Stimulated activated CD8-positive, alpha-beta memory T cell treated with anti-CD3 and anti-CD28 coated beads, Interleukin-4, amount 100 ng/mL, for 1 hour (primary cell): ENCODE results near the gene GPC3.

Source experiments
- DNase-seq, 2 donors: peaks; one replicate each; pipeline ENCODE4 v3.0.0-alpha.2; 2020; ENCODE audit warnings: low read depth in 2 of 2, low spot score in 1 of 2

The GPC3 gene

DNA sequence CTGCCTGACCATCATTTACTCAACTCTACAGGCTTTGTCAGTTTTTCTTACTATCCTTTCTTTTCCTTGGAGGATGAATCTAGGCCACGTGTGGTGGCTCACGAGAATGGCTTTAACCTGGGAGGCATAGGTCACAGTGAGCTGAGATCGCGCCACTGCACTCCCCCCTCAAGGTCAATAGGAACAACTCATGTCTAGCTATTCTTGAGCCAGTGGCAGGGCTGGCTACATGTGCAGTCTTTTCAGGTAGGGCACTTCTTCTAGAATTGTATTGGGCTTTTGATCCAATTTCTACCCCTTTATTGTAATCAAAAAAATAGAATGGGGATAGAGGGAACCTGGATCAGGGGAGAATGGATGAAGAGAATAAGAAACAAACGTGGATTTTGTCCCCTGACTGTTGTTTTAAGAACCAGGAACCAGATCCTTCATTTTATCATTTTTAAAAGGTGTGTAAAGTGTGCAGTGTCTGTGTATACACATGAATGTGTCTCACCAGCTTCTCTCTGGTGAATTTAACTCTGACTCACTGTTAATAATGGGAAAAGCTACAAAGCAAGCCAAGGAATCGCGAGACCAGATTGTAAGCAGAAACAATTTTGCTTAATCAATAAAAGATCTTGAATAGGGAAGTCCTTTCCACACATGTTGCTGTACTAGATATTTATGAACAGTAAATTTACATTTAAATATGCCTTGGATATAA, 286.2 kb downstream of the GPC3 start:
- no peak for DNase-seq

DNA sequence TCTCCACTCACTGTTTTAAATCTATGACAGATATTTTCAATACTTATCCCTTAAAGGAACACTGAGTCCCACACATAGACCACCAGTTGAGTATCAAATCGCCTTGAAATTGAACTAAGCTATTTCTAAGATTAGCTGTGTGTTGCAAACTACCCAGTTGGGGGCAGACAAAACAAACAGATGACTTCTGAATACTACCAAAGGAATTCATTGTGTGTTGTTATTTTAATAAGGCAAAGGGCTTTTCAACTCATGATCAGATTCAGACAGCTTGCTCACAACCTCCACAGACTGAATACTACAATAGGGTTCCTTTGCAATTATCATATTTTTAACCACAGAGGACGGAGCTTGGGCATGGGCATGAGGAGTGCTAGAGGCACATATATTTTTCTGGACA, 287.1 kb downstream of the GPC3 start:
- DNase-seq: no peak

DNA sequence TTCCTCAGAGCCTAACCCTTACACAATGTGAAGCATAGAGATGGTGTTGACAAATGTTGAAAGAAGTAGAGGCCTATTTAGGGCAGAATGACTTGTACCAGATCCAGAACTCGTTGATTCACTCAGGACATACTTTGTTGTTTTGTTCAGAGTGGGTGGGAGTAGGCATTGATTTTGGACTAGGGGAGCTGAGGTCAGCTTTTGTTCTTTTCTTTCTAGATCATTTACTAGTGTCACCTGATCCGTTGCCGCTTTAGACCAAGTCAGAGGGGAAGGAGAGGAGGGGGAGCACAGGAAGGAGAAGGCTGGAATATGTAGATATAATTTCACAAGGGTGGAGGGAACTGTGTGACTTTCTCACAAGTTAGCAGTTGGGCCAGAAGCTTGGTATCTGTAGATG, 287.7 kb downstream of the GPC3 start:
- DNase-seq: no peak

DNA sequence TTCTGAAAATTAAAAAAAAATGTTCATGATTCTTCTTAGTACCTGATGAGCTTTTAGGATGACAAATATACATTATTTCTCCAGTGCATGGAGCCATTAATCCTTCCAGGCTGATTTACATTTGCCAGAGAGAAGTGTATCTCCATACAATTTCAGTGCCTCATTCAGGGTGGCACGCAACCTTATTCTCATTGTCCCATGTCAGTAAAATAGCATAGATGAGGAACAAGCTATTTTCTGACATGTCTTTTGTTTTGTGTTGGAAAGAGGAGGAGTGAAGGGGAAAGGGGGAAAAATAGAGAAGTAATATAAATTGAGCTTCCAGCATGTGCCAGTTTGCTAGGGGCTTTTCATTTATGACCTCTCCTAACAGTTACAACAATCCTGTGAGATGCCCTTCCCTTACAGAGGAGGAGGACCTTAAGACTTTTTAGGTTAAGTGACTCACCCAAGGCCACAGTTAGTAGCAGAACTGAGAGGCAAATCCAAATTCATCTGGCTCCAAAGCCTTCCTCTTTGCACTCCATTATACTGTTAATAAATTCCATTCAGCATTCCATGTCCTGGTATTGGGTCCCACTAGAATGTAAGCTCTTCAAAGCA, 295.3 kb downstream of the GPC3 start:
- no peak for DNase-seq

DNA sequence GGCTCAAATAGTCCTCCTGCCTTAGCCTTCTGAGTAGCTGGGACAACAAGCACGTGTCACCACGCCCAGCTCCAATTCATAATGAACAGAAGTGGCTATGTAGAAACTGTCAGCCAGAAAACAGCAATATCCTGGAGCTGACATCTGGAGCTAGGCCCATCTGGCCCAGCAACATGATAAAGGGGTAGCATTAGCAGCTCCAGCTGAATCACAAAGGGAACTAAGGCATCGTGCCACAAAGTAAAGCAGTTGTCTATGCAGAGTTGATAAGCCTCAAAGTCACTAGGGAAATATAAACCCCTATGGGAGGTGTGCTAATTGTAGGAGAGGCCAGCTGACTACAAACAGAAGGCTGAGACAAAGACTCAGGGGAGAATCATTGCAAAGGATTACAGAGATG, 299.6 kb downstream of the GPC3 start:
- no peak for DNase-seq

DNA sequence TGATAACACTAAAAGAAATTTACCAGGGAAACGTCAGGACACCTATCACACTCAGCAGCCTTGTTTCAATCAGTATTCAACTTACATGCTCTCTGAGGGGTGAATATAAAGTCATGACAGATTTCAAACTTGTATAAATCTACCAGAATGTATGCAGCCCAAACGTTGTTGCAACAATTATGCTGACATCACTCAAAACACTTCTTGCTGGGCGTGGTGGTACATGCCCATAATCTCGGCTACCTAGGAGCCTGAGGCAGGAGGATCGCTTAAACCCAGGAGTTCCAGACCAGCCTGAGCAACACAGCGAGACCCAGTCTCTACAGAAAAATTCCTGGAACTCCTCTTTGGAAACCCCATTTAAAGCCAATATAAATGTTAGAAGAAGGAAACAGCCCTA, 303.5 kb downstream of the GPC3 start:
- DNase-seq: no peak

DNA sequence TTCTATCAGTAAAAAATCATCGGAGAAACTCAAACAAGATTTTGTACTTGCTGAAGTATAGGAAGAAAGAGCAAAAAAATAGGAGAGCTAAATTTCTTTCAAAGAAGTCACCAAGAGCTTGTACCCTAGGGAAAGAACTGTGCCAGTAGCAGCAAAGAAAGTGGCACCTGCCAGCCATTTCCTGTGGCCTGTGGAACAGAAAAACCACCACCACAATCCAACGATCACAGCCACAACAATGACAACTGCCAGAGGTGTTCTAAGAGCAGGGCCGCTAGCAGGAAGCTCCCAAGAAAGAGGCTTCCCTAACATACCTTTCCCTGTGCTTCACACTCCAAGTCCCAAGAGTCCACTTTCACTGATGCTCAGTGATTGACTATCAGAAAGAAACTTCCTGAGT, 304.0 kb downstream of the GPC3 start:
- no peak for DNase-seq

DNA sequence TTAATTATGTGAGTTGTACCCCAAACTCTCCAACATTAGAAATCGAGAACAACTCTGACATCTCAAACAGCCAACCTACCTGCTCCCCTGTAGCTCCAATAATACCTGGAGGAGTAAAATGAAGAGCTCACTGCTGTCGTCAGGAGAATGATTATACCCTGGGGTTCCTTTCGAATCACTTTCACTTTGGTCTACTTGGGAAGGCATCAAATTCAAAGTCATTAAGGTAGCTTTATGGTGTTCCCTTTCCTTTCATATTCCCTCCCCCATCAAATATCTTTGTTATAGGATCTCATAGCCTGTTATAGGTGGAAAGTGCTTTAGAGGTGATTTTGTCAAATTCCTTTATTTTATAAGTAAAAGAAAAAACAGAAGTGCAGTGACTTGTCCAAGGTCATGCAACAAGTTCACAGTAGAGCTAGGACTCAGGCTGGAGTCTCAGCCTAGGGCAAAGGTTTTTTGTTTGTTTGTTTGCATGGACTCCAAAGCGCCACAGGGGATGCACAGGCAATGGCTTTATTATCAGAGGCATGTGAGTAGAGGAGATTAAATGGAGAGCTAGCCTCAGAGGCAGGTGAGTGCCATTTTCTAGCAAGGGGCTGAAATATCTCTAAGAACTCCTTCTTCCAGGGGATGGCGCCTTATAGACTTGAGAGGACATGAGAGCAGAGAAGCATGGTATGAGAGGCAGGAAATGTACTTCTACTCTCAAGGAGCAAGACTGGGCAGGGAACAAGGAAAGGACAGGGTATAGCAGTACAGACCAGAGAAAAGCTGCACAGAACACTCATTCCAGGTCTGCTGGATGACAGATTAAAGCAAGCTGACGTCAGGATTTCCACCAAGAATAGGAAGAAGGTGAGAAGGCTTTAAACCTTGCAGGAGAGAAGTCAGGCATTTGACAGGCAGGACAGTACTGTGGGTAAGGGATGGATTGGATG, 308.0 kb downstream of the GPC3 start:
- no peak for DNase-seq

DNA sequence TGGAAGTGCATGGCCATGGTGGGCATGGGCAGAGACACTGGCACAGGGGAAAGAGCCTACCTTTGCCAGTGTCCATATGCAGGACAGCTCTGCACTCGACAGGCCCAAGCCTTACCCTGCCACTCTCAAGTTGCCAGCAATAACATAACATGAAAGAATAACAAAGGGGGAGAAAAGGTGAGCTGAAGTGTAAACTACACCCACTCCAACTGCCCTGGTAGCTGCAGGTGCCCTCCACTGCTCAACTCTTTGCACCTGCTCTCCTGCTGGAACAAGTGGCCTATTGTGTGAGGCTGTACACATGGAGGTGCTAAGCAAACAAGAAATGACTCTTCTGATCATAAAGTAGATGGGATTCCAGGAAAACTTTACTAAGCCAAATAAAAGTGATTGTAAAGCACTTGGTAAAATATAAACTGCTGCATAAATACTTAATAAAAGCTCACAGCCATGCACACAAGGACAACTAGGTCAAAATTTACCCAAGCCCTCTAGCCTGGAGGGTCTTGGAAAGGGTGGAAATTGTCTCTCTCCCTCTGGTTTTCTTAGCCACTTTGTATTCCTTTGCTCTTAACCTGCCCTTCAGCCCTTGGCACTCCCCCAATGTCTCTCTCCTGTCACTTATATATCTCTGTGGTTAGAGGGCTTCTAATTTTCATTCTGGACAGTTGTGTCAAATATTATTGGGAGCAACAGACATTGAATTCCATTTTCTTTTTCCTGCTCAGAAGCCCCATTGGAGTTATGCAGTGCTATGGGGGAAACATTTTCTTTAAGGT, 308.9 kb downstream of the GPC3 start:
- no peak for DNase-seq

DNA sequence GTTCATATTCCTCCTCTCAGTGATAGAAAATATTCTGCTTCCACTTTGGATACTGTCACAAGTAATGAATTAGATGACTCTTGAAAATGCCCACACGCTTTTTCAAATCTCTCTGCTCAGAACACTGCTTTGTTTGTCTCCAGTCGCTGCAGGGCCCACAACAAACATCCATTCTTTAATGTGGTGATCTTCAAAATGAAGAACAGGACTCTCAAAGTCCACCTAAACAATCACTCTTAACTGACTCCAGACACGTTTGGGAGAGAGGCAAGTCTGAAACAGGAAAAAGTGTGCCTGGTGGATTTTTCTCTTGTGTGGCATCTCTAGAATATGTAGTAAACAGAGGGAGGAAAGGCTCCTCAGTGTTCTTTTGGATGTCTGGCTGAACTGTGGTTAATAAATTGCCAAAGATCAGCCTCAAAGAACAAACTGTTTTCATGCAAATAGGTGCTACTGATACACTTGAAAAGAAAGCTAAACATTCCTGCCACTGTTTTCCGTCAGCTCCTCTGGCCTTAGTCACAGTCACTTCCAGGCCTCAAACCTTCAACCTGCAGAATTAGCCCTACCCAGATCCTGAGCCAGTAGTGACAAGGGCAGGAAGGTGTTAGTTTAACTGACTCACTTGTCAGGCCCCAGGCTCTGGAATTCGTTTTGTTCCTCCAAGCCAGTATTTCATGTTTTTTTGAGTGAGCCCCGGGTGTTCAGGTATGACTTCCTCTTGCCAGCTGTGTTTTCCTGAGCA, 310.5 kb downstream of the GPC3 start:
- DNase-seq: no peak

DNA sequence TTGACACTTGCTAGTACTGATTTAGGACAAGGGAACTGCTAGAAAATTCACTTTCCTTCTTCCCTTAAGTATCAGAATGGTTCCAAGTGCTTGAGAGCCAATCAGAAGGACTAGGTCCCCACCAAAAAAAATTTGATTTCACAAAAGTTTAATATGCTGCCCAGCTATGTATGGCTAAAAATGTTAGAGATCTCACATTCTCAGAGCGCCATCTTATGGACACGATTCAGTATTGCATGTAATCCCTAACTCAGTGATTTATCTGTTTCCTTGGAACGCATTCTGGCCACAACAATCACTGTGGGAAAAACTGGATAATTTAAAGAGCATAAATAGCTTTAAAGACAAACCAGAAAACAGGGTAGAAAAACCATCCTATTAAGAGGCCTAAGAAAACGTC, 315.0 kb downstream of the GPC3 start:
- no peak for DNase-seq

DNA sequence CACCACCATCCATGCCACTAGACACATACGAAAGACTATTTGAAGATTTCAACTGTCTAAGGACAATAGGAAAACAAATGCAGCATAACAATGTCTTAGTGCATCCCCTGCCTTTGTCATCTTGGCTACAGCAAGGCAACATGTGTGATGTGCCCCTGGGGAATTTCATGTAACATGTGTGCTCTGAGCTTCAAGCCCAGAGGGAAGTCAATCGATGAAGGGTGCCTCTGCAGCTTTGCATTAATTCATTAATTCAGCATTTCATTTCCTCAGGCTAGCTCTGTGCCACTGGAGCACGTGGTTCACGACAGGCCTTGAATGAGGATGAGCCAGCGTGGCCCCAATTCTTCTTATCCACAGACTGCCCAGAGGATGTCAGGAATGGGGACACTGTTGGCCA, 316.2 kb downstream of the GPC3 start:
- DNase-seq: no peak

DNA sequence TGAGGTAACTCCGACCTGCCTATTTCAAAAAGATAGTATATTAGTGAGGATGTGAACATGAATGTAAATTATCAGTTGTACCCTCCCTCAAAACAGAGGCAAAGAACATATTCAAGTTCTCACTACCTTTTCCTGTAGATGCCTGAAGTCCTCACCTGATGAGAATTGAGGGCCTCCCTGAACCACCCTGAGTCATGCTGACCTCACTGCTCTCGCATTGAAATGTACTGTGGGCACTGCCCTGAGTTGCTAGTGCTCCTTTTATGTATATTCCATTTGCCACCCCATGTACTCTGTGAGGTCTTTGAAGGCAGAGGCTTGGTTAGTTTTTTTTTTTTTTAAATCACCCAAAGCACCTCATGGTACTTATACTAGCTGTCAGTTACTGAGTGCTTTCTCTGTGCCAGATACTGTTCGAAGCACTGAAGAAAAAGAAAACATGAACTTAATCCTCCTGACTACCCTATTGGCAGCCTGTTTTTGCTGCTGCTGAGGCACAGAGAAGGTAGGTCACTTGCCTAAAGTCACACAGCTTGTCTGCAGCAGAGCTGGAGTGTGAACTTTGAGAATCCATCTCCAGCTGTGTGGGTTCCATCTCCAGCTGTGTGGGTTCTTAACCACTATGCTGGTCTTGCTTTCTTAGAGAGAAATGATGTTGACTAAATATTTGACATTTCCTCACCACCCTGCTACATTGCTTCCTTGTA, 317.0 kb downstream of the GPC3 start:
- no peak for DNase-seq

DNA sequence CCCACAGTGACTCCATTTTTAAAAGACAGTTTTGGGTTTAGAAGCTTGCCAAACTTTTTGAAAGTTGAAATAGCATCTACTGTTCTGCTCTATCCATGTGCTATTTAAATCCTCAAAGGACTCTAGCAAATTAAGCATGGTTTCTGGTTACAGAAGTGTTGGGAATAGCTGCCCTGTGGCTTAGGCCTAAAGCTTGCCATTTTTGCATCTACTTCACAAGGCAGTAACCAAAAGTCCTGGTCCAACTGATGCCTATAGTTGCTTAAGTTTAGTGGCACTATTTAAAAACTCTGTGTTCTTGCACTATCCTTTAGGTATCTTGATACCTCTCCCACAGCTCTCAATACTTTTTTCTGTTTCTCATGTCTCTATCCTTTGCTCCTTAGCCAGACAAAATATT, 319.1 kb downstream of the GPC3 start:
- no peak for DNase-seq

DNA sequence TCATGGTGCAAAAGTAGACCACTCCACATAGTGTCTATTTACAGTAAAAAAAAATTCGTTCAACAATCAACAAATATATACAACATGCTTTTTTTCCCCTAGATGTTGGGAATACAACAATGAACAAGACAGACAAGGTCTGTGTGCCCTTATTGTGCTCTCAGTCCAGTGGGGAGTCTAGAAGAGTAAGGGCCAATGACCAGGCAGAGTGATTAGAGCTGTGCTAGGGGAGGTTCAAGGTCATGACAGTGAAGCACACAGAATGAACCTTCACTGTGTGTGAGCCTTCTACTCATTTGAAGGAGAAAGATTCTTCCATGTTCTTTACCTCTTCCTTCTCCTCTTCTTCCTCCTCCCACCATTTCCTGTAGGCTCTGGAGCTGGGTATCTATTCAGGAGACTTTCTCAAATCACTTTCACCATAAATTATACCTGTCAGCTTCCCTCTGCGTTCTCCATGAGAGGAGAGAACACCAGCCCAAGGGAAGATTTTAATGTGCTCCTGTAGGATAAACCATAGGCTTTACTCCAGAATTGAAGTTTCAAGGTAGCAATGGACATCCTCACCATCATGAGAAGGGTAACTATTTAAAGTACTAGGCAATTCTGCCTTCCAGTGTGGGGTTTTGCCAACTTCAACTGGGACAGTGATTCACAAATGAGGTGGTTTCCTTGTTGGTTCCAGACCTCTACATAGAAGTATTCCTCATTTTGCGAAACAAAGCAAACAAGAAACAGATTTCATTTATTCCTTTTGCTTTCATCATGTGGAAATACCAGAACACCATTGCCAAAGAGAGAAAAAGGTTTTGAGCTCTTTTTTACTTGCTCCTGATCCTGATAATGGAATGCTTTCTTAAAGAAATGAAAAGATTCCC, 323.2 kb downstream of the GPC3 start:
- no peak for DNase-seq

DNA sequence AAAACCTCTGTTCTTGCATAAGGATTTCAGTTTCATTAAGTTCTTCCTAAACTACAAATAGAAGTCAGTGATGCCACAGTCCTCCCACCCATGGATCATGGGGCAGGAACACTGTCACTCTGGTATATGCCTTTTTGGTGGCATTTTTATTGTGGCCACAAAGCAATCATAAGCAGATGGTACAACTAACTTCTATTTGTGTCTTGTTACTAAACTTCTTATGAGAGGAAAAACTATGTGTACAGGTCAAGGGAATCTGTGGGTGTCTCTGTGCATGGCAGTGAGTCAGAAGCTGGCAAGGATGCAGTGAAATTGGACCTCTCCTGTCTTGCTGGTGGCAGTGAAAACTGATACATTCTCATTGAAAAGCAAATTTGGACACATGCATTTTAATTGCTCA, 325.1 kb downstream of the GPC3 start:
- DNase-seq: no peak

DNA sequence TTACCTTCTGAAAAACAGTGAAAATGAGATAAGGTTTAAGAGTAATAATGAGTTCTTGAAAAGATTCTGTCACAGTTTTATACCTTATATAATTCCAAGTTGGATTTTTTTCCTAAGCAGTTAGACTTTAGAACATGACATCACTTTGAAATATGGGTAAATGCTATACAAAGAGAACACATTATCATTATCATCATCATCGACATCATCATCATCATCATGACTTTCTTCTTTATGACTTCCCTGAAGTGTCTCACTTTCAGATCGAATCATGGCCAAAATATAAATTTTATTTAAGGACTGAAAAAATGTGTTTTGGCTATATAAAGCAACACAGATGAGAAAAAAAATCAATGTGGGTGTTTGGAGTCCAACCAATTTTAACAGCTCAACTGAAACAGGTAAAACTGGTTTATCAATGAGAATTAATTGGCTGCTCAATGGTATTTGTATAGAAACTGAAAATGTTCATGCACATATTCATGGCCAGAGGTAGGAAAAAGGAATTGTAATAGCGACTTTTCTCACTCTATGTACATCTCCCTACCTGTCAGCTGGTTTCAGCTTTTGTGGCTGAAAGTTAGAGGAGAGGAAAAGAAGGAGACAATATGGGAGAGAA, 327.0 kb downstream of the GPC3 start:
- DNase-seq: no peak
